ENCODE measurements around the gene ABCC8. TPM values are rescaled to one million over a fixed set of nuclear protein-coding genes. Genes with fewer than 3 reads are reported as not detected.

ABCC8 gene
- total RNA-seq = 0.42 TPM in 1 of 2 replicates, not detected in the other

GRCh38 chr11:17476317-17477083, at the start of gene ABCC8:
ABCC8 (minus strand) TSS chr11:17476845; CDS start chr11:17476776, 69 bp downstream.

DNA sequence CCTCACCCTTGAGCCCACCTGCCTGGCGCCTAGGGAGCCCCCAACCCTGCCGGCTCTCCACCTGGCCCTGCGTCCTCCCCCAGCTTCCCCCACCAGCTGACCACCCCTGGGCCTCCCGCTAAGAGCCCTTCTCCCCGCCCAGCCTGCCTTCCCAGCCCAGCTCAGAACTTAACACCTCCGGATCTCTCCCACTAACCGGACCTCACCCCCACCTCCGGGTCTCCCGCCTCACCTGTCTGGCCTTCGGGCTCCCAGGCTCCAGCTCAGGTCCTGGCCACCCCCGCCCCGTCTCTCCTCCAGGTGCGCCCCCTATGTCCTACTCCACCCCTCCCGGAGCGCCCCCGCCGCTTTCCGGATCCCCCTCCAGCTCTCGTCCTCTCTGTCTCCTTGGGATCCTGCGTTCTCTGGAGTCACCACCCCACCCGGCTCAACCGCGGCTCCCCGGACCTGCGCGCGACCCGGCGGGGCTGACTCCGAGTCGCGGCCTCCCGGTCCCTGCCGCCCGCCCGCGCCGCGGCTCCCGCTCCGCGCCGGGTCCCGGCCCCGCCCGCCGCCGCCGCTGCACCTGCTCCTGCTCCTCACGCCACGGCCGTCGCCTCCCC, 87.9 kb downstream of the ABCC8 start, which contains the start of gene KCNJ11:
Gene KCNJ11 (minus strand): TSS at position 51 of the 602 bp plus-strand sequence. CDS start 568 bp downstream, outside the sequence.

GRCh38 chr11:17351510-17352176, 125.0 kb downstream of the ABCC8 start, which contains the start of gene NCR3LG1:
NCR3LG1 (plus strand) TSS chr11:17351800; CDS start chr11:17351970, 170 bp downstream.

Other genes with a start within 250 kb of the ABCC8 start
- 20.5 and 24.4 TPM in 2 replicates for gene NUCB2, start 200.1 kb downstream of the ABCC8 start, total RNA-seq
- gene NCR3LG1, start 125.0 kb downstream of the ABCC8 start, total RNA-seq = 1.4 and 2.2 TPM in 2 replicates
- 0.07 and 0.23 TPM in 2 replicates for gene KCNJ11, start 88.2 kb downstream of the ABCC8 start, total RNA-seq
- gene USH1C, start 67.6 kb upstream of the ABCC8 start, total RNA-seq = not detected in 2 replicates
- gene OTOG, start 70.4 kb upstream of the ABCC8 start, total RNA-seq = not detected in 2 replicates
- gene MYOD1, start 242.7 kb upstream of the ABCC8 start, total RNA-seq = not detected in 2 replicates